ENCODE results near the gene MUC4.

DNA sequence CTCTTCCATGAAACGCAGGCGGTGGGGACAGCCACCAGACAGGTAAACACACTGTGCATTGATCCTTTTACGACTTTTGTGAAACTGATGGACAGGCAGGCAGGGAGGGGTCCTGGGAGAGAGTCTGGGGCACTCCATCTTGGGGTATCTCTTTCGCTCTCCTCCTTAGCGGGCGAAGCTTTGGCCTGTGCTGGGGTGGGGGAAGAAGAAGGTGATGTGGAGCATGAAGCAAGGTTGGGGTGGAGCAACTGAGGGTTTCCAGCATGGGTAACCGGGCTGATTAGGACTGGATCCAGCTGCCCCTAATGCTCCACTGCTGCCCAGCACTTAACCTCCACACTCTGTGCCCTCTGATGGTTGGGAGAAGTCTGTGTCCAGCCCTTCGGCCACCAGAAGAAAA lies 65.4 kb downstream of the MUC4 start:
- TF ChIP-seq POLR2AphosphoS5 (IDR thresholded peaks at IDR 0.05; ENCODE audit: borderline replicate concordance, low read depth, low read length) (no peak), EZH2 (IDR thresholded peaks at IDR 0.05) (no peak)

Data from SK-N-MC (cell line).